GM18502 (cell line): ENCODE results near the gene FTSJ1.
"Not testable (repeated sequence)": the region's sequence is repeated elsewhere in the genome, so short reads cannot be mapped to it uniquely, and the experiment has no call there.

ENCODE experiments used
- ATAC-seq: cut with Tn5 transposase; IDR thresholded peaks from one replicate; pipeline ENCODE4 v1.9.1; 2021; ENCODE audit warnings: mild to moderate bottlenecking; ENCODE audit not compliant: unreplicated experiment, poor library complexity

FTSJ1 gene

GRCh38 chrX:48520455-48520854, 44.5 kb downstream of the FTSJ1 start:
- no peak for ATAC-seq

GRCh38 chrX:48520976-48521352, 45.0 kb downstream of the FTSJ1 start:
- ATAC-seq, result no peak

DNA sequence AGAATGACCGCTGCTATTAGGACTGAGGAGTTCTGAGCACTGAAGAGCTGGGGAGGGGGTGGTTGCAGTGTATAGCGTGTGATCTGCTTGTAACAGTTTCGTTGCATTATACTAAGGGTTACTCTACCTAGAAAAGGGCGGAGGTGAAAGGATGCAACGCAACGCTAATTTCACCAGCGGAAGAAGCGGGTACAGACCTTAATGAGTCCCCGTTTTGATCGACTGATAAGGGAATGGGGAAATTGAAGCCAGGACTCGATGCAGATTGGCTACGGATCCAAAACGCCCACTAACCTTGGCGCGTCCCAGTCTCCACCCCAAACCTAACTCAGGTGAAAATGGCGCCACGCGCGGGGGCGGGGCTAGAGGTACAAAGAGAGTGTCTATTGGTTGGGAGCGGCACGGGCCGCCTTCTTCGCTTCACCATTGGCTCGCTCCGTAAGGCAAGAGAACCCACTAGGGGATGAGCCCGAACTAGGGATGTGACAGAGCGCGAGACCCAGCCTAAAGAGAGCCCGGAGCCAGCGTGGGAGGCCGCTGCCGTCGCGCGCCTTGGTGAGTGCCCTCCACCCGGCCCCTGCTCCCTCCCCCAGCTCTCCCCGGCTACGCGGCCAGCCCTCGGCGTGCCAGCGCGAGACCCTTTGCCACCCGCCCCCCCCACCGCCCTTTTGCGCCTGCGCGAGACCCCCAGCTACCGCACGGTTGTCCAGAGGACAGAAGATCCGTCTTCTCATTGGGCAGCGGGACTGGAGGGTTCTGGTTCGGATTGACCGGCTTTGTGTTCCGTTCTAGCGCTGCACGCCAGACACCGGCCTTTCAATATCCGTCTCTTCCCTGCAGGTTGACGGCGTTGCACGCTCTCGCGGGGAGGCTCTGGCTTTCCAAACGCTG, 45.6 kb downstream of the FTSJ1 start, which contains the start of gene EBP:
EBP (plus strand) TSS at position 456 of the 891 bp plus-strand sequence. CDS start 1,964 bp downstream, outside the sequence.
- ATAC-seq, result peak; percentile 94

GRCh38 chrX:48522291-48522690, 46.3 kb downstream of the FTSJ1 start:
- no peak for ATAC-seq

- no peak for ATAC-seq
Measured at GRCh38 chrX:48523682-48524081, 47.7 kb downstream of the FTSJ1 start.

DNA sequence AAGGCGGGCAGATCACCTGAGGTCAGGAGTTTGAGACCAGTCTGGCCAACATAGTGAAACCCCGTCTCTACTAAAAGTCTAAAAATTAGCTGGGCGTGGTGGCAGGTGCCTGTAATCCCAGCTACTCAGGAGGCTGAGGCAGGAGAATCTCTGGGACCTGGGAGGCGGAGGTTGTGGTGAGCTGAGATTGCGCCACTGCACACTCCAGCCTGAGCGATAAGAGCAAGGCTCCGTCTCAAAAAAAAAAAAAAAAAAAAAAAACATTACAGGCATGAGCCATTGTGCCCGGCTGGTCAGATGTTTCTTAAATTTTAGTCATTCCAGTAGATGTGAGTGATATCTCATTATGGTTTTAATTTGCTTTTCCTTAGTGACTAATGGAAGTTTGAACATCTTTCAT, 49.9 kb downstream of the FTSJ1 start:
- ATAC-seq, result not testable (repeated sequence)

- ATAC-seq, result no peak
Measured at GRCh38 chrX:48530736-48531135, 54.7 kb downstream of the FTSJ1 start.

GRCh38 chrX:48531358-48531959, 55.5 kb downstream of the FTSJ1 start:
- ATAC-seq, result no peak

DNA sequence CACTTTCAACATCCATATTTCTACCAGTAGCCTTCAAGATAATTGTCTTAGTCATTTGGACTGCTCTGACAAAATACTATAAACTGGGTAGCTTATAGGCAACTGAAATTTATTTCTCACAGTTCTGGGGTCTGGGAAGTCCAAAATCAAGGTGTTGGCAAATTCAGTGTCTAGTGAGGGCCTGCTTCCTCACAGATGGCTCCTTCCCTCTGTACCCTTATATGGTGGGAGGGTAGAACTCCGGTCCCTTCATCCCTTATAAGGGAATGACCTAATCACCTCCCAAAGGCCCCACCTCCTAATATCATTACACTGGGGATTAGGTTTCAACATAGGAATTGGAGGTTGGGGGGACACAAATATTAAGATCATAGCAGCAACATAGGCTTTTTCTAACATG, 56.2 kb downstream of the FTSJ1 start:
- no peak for ATAC-seq

DNA sequence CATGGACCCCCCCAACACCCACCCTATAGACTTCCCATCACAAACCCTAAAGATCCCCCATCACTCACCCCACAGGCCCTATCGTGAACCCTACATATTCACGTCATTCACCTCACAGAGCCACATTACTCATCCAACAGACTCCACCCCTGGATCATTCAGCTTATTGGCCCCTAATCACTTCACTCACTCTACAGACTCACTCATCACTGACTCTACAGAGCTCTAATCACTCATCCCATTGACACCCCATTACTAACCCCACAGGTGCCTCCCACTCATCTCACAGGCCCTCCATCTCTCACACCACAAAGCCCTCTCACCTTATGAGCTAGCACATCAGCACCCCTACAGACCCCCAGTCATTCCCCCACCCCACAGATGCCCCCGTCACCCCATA, 57.2 kb downstream of the FTSJ1 start:
- no peak for ATAC-seq
